ENCODE data around the gene TOLLIP. TPM values are rescaled to one million over a fixed set of nuclear protein-coding genes. Genes with fewer than 3 reads are reported as not detected.

TOLLIP gene
- total and polyA plus RNA-seq, 8 donors, result 14.9 to 119 (median 35.8) TPM

DNA sequence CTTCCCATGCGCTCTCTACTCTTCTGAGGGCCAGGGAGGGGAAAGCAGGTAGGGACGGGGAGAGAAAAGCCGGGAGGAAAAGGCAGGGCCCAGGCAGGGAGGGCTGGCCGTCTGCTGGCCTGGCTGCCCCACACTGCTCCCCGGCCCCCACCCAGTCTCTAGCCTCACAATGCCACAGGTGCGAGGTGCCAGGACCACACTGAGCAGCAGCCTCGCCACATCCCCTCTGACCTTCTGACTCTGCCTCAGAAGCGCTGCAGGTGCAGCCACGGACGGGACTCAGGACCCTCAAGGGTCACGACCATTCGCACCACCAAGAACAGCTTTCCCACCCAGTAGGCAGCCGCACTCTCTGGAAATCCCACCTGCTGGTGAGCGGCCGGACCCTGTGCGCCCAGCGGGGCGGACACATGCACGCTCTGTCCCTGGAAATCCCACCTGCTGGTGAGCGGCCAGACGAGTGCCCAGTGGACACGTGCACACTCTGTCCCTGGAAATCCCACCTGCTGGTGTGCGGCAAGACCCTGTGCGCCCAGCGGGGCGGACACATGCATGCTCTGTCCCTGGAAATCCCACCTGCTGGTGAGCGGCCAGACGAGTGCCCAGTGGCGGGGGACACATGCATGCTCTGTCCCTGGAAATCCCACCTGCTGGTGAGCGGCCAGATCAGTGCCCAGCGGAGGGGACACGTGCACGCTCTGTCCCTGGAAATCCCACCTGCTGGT, 20.1 kb downstream of the TOLLIP start:
- no peak overlapping the region for H3K27ac ChIP-seq
- TF ChIP-seq POLR2AphosphoS5 (IDR thresholded peaks at IDR 0.05), result no peak
- no peak for TF ChIP-seq POLR2A (IDR thresholded peaks at IDR 0.05)
- TF ChIP-seq, protein P1, sequence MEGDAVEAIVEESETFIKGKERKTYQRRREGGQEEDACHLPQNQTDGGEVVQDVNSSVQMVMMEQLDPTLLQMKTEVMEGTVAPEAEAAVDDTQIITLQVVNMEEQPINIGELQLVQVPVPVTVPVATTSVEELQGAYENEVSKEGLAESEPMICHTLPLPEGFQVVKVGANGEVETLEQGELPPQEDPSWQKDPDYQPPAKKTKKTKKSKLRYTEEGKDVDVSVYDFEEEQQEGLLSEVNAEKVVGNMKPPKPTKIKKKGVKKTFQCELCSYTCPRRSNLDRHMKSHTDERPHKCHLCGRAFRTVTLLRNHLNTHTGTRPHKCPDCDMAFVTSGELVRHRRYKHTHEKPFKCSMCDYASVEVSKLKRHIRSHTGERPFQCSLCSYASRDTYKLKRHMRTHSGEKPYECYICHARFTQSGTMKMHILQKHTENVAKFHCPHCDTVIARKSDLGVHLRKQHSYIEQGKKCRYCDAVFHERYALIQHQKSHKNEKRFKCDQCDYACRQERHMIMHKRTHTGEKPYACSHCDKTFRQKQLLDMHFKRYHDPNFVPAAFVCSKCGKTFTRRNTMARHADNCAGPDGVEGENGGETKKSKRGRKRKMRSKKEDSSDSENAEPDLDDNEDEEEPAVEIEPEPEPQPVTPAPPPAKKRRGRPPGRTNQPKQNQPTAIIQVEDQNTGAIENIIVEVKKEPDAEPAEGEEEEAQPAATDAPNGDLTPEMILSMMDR (IDR thresholded peaks at IDR 0.05), result no peak
- TF ChIP-seq EP300 (IDR thresholded peaks at IDR 0.05), result no peak
- DNase-seq, result no peak
- H3K27me3 ChIP-seq, result no peaks in the 10 kb centered on the region
- intact Hi-C loops (cut with DNase I; ENCODE audit: low total_unique reads), result no loop called here
- peaks cover 0 to 6% (median 2%) of the 10 kb centered on the region in 4 donors for H3K4me1 ChIP-seq
- H3K4me3 ChIP-seq, result no peak overlapping the region
- peaks cover 76 to 92% (median 89%) of the 10 kb centered on the region in 4 donors for H3K36me3 ChIP-seq
- 91 to 98% (median 96%) methylated on average over 15 to 33 of the region's 33 CpGs for WGBS, 5 donors
- no peaks in the 10 kb centered on the region for H3K9me3 ChIP-seq

DNA sequence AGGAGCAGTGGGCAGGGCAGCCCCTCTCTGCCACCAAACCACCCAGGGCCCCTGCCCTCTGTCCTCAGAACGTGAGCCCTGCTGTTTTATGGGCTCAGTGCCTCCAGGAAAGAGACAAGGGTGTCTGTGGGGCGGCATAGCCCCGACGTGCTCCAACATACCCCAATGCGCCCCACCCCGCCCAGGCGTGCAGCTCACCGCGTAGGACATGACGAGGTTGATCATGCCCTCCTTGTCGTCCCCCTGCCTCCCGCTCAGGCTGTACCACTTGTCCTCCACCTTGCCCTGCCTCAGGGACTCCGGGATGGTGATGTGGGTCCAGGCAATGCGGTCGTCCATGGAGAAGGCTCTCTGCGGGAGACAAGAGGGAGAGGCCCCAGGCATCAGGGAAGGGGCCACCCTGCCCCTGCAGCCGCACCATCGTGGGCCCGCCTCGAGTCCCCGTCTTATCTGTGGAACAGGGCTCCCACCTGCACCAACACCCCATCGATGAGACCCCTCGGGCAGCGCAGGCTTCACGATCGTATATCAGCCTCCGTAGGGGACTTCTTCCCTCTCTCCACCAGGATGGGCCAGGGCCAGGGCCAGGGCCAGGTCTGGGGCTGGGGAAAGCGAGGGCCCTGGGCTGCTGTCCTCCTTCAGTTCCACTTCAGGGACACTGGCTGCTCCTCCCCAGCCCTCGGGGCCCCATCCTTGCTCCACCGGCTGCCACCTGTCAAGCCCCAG, 20.8 kb downstream of the TOLLIP start:
- Histone ChIP-seq H3K27ac (no peak overlapping the region), H3K4me3 (no peak overlapping the region), H3K9me3 (no peaks in the 10 kb centered on the region), H3K27me3 (no peaks in the 10 kb centered on the region), H3K4me1 (peaks cover 0 to 6% (median 2%) of the 10 kb centered on the region in 4 donors), H3K36me3 (peaks cover 76 to 93% (median 91%) of the 10 kb centered on the region in 4 donors)
- intact Hi-C loops (cut with DNase I; ENCODE audit: low total_unique reads), result no loop called here
- TF ChIP-seq EP300 (IDR thresholded peaks at IDR 0.05), result no peak
- no peak for TF ChIP-seq POLR2AphosphoS5 (IDR thresholded peaks at IDR 0.05)
- TF ChIP-seq POLR2A (IDR thresholded peaks at IDR 0.05), result no peak
- TF ChIP-seq, protein P1 (IDR thresholded peaks at IDR 0.05), result no peak
- no peak for DNase-seq
- 93 to 96% (median 94%) methylated on average over 27 to 30 of the region's 30 CpGs for WGBS, 5 donors

DNA sequence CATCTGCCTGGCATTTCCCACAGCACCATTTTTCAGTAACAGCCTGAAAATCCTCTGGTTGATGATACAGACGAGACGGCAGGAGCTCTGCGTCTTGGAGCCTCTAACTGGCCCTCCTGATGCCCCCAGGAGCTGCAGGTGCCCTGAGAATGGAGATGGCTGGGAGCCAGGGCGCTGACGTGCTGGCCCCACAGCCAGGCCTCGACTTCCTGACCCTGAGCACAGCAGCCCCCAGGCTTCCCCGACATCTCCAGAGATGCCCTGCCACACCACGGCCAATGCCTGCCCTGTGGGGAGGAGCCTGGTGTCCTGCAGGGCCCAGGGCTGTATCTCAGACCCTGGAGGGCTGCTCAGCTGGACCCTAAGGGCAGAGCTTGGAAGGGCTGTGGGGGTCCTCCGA, 21.5 kb downstream of the TOLLIP start:
- H3K27me3 ChIP-seq, result no peaks in the 10 kb centered on the region
- no peaks in the 10 kb centered on the region for H3K9me3 ChIP-seq
- H3K36me3 ChIP-seq, result peaks cover 77 to 93% (median 91%) of the 10 kb centered on the region in 4 donors
- H3K4me3 ChIP-seq, result no peak overlapping the region
- DNase-seq, result no peak
- 94 to 100% (median 95%) methylated on average over 3 to 9 of the region's 9 CpGs for WGBS, 5 donors
- intact Hi-C loops (cut with DNase I; ENCODE audit: low total_unique reads), result no loop called here
- H3K27ac ChIP-seq, result no peak overlapping the region
- TF ChIP-seq, protein P1 (IDR thresholded peaks at IDR 0.05), result no peak
- TF ChIP-seq POLR2A (IDR thresholded peaks at IDR 0.05), result no peak
- TF ChIP-seq EP300 (IDR thresholded peaks at IDR 0.05), result no peak
- no peak for TF ChIP-seq POLR2AphosphoS5 (IDR thresholded peaks at IDR 0.05)
- H3K4me1 ChIP-seq, result peaks cover 0 to 4% (median under 1%) of the 10 kb centered on the region in 4 donors

DNA sequence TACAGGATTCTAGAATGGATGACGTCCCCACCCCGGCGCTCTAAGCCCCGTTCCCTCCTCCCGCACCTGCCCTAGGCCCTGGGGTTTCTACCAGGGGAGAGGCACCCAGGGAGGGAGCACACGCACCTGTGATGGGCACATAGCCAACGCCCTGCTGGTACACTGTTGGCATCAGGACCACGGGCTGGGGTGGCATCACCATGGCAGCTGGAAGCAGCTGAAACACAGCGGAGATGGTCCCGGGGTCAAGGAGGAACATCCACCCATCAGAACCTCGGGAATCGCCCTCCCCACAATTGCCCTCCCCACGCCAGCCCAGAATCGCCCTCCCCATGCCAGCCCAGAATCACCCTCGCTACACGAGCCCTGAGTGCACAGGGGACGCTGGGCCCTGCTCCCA, 23.6 kb downstream of the TOLLIP start:
- Histone ChIP-seq H3K9me3 (no peaks in the 10 kb centered on the region), H3K27ac (no peak overlapping the region), H3K27me3 (no peaks in the 10 kb centered on the region), H3K4me3 (no peak overlapping the region), H3K36me3 (peaks cover 75 to 95% (median 93%) of the 10 kb centered on the region in 4 donors), H3K4me1 (peaks cover 0 to 5% (median 0%) of the 10 kb centered on the region in 4 donors)
- intact Hi-C loops (cut with DNase I; ENCODE audit: low total_unique reads), result no loop called here
- TF ChIP-seq, protein P1 (IDR thresholded peaks at IDR 0.05), result no peak
- no peak for TF ChIP-seq POLR2A (IDR thresholded peaks at IDR 0.05)
- TF ChIP-seq POLR2AphosphoS5 (IDR thresholded peaks at IDR 0.05), result no peak
- no peak for TF ChIP-seq EP300 (IDR thresholded peaks at IDR 0.05)
- DNase-seq, result no peak
- 84 to 92% (median 87%) methylated on average over 17 of the region's 17 CpGs for WGBS, 5 donors

All from stomach (tissue), 9 donors.